ENCODE data around the gene PFN3. TPM values are rescaled to one million over a fixed set of nuclear protein-coding genes. Genes with fewer than 3 reads are reported as not detected.
"Not testable (repeated sequence)": the region's sequence is repeated elsewhere in the genome, so short reads cannot be mapped to it uniquely, and the experiment has no call there.

Gene PFN3
- total RNA-seq, 4 donors from 2014 or later: not detected

DNA sequence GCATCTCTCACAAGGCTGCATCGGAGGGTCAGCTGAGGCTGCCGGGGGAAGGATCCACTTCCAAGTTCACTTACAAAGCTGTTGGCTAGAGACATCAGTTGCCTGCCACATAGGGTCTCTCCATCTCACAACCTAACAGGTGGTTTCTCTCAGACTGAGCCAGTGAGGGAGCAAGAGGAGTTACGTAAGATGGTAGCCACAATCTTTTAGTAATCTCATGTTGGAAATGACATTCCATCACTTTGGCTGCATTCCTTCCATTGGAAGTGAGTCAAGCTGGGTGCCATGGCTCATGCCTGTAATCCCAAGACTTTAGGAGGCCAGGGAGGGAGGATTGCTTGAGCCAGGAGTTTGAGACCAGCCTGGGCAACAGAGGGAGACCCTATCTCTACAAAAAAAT lies 18.6 kb upstream of the PFN3 start:
- DNase-seq (no peak), ATAC-seq (no peak)
- Histone ChIP-seq H3K27ac (no peak overlapping the region), H3K9me3 (no peaks in the 10 kb centered on the region), H3K4me3 (no peak overlapping the region), H3K4me1 (no peaks in the 10 kb centered on the region), H3K36me3 (no peaks in the 10 kb centered on the region), H3K27me3 (no peaks in the 10 kb centered on the region)
- in situ Hi-C loops (cut with MboI; ENCODE audit: low sequenced_read_pairs in 4 of 4) (no loop called here), intact Hi-C loops (cut with DNase I; ENCODE audit: low total_unique reads) (no loop called here)
- TF ChIP-seq POLR2A (IDR thresholded peaks at IDR 0.05): no peak
- TF ChIP-seq, protein P1, sequence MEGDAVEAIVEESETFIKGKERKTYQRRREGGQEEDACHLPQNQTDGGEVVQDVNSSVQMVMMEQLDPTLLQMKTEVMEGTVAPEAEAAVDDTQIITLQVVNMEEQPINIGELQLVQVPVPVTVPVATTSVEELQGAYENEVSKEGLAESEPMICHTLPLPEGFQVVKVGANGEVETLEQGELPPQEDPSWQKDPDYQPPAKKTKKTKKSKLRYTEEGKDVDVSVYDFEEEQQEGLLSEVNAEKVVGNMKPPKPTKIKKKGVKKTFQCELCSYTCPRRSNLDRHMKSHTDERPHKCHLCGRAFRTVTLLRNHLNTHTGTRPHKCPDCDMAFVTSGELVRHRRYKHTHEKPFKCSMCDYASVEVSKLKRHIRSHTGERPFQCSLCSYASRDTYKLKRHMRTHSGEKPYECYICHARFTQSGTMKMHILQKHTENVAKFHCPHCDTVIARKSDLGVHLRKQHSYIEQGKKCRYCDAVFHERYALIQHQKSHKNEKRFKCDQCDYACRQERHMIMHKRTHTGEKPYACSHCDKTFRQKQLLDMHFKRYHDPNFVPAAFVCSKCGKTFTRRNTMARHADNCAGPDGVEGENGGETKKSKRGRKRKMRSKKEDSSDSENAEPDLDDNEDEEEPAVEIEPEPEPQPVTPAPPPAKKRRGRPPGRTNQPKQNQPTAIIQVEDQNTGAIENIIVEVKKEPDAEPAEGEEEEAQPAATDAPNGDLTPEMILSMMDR (IDR thresholded peaks at IDR 0.05 in 4 of 5, conservative IDR thresholded peaks at IDR 0.05 in 1 of 5): no peak

DNA sequence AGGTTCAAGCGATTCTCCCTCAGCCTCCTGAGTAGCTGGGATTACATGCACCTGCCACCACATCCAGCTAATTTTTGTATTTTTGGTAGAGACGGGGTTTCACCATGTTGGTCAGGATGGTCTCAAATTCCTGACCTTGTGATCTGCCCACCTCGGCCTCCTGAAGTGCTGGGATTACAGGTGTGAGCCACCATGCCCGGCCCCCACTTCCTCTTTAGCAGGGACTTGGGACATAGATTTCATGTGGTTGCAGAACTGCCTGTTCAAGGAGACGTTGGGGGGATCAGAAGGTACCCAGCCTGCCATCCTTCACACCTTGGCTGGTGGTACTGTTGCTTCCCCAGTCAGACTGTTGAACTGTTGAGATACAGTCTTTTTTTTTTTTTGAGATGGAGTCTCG lies 16.6 kb upstream of the PFN3 start:
- in situ Hi-C loops (cut with MboI; ENCODE audit: low sequenced_read_pairs in 4 of 4); DNase-seq; H3K4me3 ChIP-seq; H3K27me3 ChIP-seq; ATAC-seq; H3K4me1 ChIP-seq; H3K27ac ChIP-seq; H3K9me3 ChIP-seq; intact Hi-C loops (cut with DNase I; ENCODE audit: low total_unique reads); H3K36me3 ChIP-seq: not testable (repeated sequence)

DNA sequence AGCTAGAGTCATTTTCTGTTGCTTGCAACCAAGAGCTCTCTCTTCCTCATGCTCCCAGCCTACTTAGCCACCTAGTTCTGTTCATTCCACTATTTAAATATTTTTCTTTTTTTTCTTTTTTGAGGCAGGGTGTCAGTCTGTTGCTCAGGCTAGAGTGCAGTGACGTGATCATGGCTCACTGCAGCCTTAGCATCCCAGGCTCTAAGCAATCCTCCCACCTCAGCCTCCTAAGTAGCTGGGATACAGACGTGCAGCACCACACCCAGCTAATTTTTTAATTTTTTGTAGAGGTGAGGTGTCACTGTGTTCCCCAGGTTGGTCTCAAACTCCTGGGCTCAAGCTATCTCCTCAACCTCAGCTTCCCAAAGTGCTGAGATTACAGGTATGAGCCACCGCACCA lies 14.0 kb upstream of the PFN3 start:
- intact Hi-C loops (cut with DNase I; ENCODE audit: low total_unique reads): no loop called here
- H3K27ac ChIP-seq: no peak overlapping the region
- no peaks in the 10 kb centered on the region for H3K27me3 ChIP-seq
- in situ Hi-C loops (cut with MboI; ENCODE audit: low sequenced_read_pairs in 4 of 4): no loop called here
- TF ChIP-seq, protein P1 (IDR thresholded peaks at IDR 0.05 in 4 of 5, conservative IDR thresholded peaks at IDR 0.05 in 1 of 5): no peak
- no peak for TF ChIP-seq POLR2A (IDR thresholded peaks at IDR 0.05)
- no peaks in the 10 kb centered on the region for H3K4me1 ChIP-seq
- H3K4me3 ChIP-seq: no peak overlapping the region
- no peaks in the 10 kb centered on the region for H3K9me3 ChIP-seq
- DNase-seq: no peak
- ATAC-seq: no peak
- H3K36me3 ChIP-seq: no peaks in the 10 kb centered on the region

GRCh38 chr5:177412603-177413233 lies 12.3 kb upstream of the PFN3 start:
- Histone ChIP-seq H3K4me3 (no peak overlapping the region), H3K27ac (no peak overlapping the region), H3K36me3 (no peaks in the 10 kb centered on the region), H3K27me3 (no peaks in the 10 kb centered on the region), H3K9me3 (no peaks in the 10 kb centered on the region), H3K4me1 (no peaks in the 10 kb centered on the region)
- in situ Hi-C loops (cut with MboI; ENCODE audit: low sequenced_read_pairs in 4 of 4): no loop called here
- DNase-seq (no peak), ATAC-seq (no peak)
- TF ChIP-seq POLR2A (IDR thresholded peaks at IDR 0.05): no peak
- TF ChIP-seq, protein P1 (IDR thresholded peaks at IDR 0.05 in 4 of 5, conservative IDR thresholded peaks at IDR 0.05 in 1 of 5): no peak
- intact Hi-C loops (cut with DNase I; ENCODE audit: low total_unique reads): no loop called here

- Histone ChIP-seq H3K9me3 (no peaks in the 10 kb centered on the region), H3K4me3 (no peak overlapping the region), H3K36me3 (no peaks in the 10 kb centered on the region), H3K27me3 (no peaks in the 10 kb centered on the region), H3K4me1 (no peaks in the 10 kb centered on the region), H3K27ac (no peak overlapping the region)
- no peak for DNase-seq
- no peak for TF ChIP-seq POLR2A (IDR thresholded peaks at IDR 0.05)
- ATAC-seq: no peak
- intact Hi-C loops (cut with DNase I; ENCODE audit: low total_unique reads): no loop called here
- in situ Hi-C loops (cut with MboI; ENCODE audit: low sequenced_read_pairs in 4 of 4): no loop called here
Observed at GRCh38 chr5:177410575-177410974, 10.1 kb upstream of the PFN3 start.
